GM23338 (cell line): ENCODE results near the gene GRIA1. TPM values are rescaled to one million over a fixed set of nuclear protein-coding genes. Genes with fewer than 3 reads are reported as not detected.

ENCODE experiments used
- ATAC-seq: fragments of 200-7000 bp; cut with Tn5 transposase; 3 replicates; pipeline ENCODE4 v1.9.1; 2020
- DNase-seq: peaks from one replicate; pipeline ENCODE4 v3.0.0-alpha.2; 2015; ENCODE audit warnings: low spot score
- H2AFZ ChIP-seq: fragments of 200-600 bp; sonication (generic); 2 replicates; pipeline ENCODE4 v1.8.0; 2016; ENCODE audit warnings: antibody characterized with exemption, mild to moderate bottlenecking, moderate library complexity
- H3F3A ChIP-seq: fragments of 200-600 bp; sonication (generic); replicated peaks from 2 replicates; pipeline ENCODE4 v1.8.0; 2017; ENCODE audit warnings: antibody characterized with exemption, mixed run types, low read depth
- H3K27ac ChIP-seq: fragments of 200-600 bp; sonication (generic); 2 replicates; pipeline ENCODE4 v1.6.1; 2016; ENCODE audit warnings: low read depth
- H3K27me3 ChIP-seq: fragments of 200-600 bp; sonication (generic); 2 replicates; pipeline ENCODE4 v1.8.0; 2016; ENCODE audit warnings: mild to moderate bottlenecking, mixed run types, moderate library complexity; ENCODE audit not compliant: insufficient read depth
- H3K36me3 ChIP-seq: fragments of 200-600 bp; sonication (generic); 2 replicates; pipeline ENCODE4 v1.8.0; 2016; ENCODE audit warnings: mild to moderate bottlenecking; ENCODE audit not compliant: insufficient read depth
- H3K4me1 ChIP-seq: fragments of 200-600 bp; sonication (generic); 2 replicates; pipeline ENCODE4 v1.8.0; 2016; ENCODE audit warnings: mild to moderate bottlenecking, moderate library complexity; ENCODE audit not compliant: insufficient read depth
- H3K4me2 ChIP-seq: fragments of 200-600 bp; sonication (generic); 2 replicates; pipeline ENCODE4 v1.7.1; 2017; ENCODE audit warnings: mixed run types
- H3K4me3 ChIP-seq: fragments of 200-600 bp; sonication (generic); 2 replicates; pipeline ENCODE4 v1.6.1; 2016; ENCODE audit warnings: mixed run types
- H3K79me2 ChIP-seq: fragments of 200-600 bp; sonication (generic); replicated peaks from 2 replicates; pipeline ENCODE4 v1.8.0; 2017; ENCODE audit warnings: mild to moderate bottlenecking; ENCODE audit not compliant: insufficient read depth
- H3K9me2 ChIP-seq: fragments of 200-600 bp; sonication (generic); 2 replicates; pipeline ENCODE4 v1.8.0; 2017; ENCODE audit not compliant: insufficient read depth
- H4K20me1 ChIP-seq: fragments of 200-600 bp; sonication (generic); replicated peaks from 2 replicates; pipeline ENCODE4 v1.8.0; 2017; ENCODE audit warnings: mild to moderate bottlenecking; ENCODE audit not compliant: insufficient read depth
- H3K27ac Mint-ChIP-seq: 2 replicates; pipeline ENCODE4 v1.8.0; 2020; ENCODE audit warnings: inconsistent platforms, mild to moderate bottlenecking, moderate library complexity, mixed read lengths
- H3K27me3 Mint-ChIP-seq: 3 replicates; pipeline ENCODE4 v1.8.0; 2022; ENCODE audit warnings: low read depth, mild to moderate bottlenecking, moderate library complexity, mixed read lengths, inconsistent platforms; ENCODE audit not compliant: insufficient read depth, poor library complexity
- H3K36me3 Mint-ChIP-seq: 3 replicates; pipeline ENCODE4 v1.8.0; 2021; ENCODE audit warnings: low read depth, mild to moderate bottlenecking, inconsistent platforms, moderate library complexity, mixed read lengths
- H3K4me1 Mint-ChIP-seq: 3 replicates; pipeline ENCODE4 v1.8.0; 2020; ENCODE audit warnings: mild to moderate bottlenecking, inconsistent platforms, mixed read lengths
- H3K4me3 Mint-ChIP-seq: 3 replicates; pipeline ENCODE4 v1.8.0; 2021; ENCODE audit warnings: moderate library complexity, mild to moderate bottlenecking, inconsistent platforms, mixed read lengths
- H3K9me3 Mint-ChIP-seq: 3 replicates; pipeline ENCODE4 v1.8.0; 2020; ENCODE audit warnings: moderate library complexity, mild to moderate bottlenecking, inconsistent platforms, mixed read lengths
- CREB1 ChIP-seq: fragments of 250-450 bp; sonication (Bioruptor Pico); IDR thresholded peaks from 2 replicates; pipeline ENCODE4 v1.5.0; 2020; ENCODE audit warnings: low read depth, mild to moderate bottlenecking, moderate library complexity
- ETS1 ChIP-seq: IDR thresholded peaks from 2 replicates; pipeline ENCODE4 v1.6.1; 2016; ENCODE audit warnings: antibody characterized with exemption
- EZH2 ChIP-seq: fragments of 200-600 bp; sonication (generic); IDR thresholded peaks from one replicate; pipeline ENCODE4 v1.8.0; 2017; ENCODE audit warnings: antibody characterized with exemption, mild to moderate bottlenecking, low read depth; ENCODE audit not compliant: unreplicated experiment
- EZH2phosphoT487 ChIP-seq: fragments of 200-600 bp; sonication (generic); IDR thresholded peaks from one replicate; pipeline ENCODE4 v1.8.1; 2018; ENCODE audit warnings: antibody characterized with exemption; ENCODE audit not compliant: unreplicated experiment
- JUNB ChIP-seq: IDR thresholded peaks from one replicate; pipeline ENCODE4 v1.6.1; 2016; ENCODE audit warnings: antibody characterized with exemption; ENCODE audit not compliant: unreplicated experiment
- NANOG ChIP-seq: IDR thresholded peaks from 2 replicates; pipeline ENCODE4 v1.6.1; 2016; ENCODE audit warnings: antibody characterized with exemption, borderline replicate concordance
- POLR2AphosphoS5 ChIP-seq: IDR thresholded peaks from 2 replicates; pipeline ENCODE4 v1.6.1; 2016; ENCODE audit warnings: antibody characterized with exemption, low read depth
- REST ChIP-seq: IDR thresholded peaks from one replicate; pipeline ENCODE4 v1.6.1; 2018; ENCODE audit warnings: antibody characterized with exemption; ENCODE audit not compliant: unreplicated experiment
- STAT1 ChIP-seq: IDR thresholded peaks from one replicate; pipeline ENCODE4 v1.6.1; 2016; ENCODE audit warnings: antibody characterized with exemption; ENCODE audit not compliant: unreplicated experiment
- ZNF114 ChIP-seq: fragments of 250-450 bp; sonication (Bioruptor Pico); IDR thresholded peaks from 2 replicates; pipeline ENCODE4 v1.5.0; 2020; ENCODE audit warnings: mild to moderate bottlenecking, moderate library complexity
- polyA plus RNA-seq: library from polyadenylated mRNA; unstranded; fragments of >200 nt; fragmentation: Nextera tagmentation; extraction: Ambion mirVana; gene quantifications from 2 replicates; pipeline ENCODE4 v1.2.1, GENCODE V29; 2016
- total RNA-seq: library from RNA; depleted of rRNA; stranded (reverse); fragments of >200 nt; shearing (Covaris generic); gene quantifications from 2 replicates; pipeline ENCODE4 v1.2.3, GENCODE V29; 2014
- TF ChIP-seq, protein P1 (sequence below), 2 experiments: fragments of 200-600 bp in 1 of 2; sonication (generic) in 1 of 2; conservative IDR thresholded peaks; 2 replicates each; pipeline versions ENCODE4 v1.5.1 to v1.6.1; 2016 to 2017; ENCODE audit warnings: antibody characterized with exemption in 2 of 2, low read depth in 2 of 2, mild to moderate bottlenecking in 2 of 2, moderate library complexity in 1 of 2

Gene GRIA1
- total and polyA plus RNA-seq, 2 experiments from 2014 or later = 1.0 to 1.7 TPM

- TF ChIP-seq ETS1 (no peak), EZH2phosphoT487 (no peak), REST (no peak), NANOG (no peak), JUNB (no peak), CREB1 (CRISPR knock-in tag) (no peak), STAT1 (no peak), ZNF114 (CRISPR knock-in tag) (no peak)
- TF ChIP-seq, protein P1, sequence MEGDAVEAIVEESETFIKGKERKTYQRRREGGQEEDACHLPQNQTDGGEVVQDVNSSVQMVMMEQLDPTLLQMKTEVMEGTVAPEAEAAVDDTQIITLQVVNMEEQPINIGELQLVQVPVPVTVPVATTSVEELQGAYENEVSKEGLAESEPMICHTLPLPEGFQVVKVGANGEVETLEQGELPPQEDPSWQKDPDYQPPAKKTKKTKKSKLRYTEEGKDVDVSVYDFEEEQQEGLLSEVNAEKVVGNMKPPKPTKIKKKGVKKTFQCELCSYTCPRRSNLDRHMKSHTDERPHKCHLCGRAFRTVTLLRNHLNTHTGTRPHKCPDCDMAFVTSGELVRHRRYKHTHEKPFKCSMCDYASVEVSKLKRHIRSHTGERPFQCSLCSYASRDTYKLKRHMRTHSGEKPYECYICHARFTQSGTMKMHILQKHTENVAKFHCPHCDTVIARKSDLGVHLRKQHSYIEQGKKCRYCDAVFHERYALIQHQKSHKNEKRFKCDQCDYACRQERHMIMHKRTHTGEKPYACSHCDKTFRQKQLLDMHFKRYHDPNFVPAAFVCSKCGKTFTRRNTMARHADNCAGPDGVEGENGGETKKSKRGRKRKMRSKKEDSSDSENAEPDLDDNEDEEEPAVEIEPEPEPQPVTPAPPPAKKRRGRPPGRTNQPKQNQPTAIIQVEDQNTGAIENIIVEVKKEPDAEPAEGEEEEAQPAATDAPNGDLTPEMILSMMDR (conservative IDR thresholded peaks at IDR 0.05; ENCODE audit: low read depth in 2 of 2) = no peak
Measured at GRCh38 chr5:153486771-153487170, 3.7 kb upstream of the GRIA1 start (continued).

- H3K36me3 Mint-ChIP-seq = no peaks in the 10 kb centered on the region
- Histone ChIP-seq H3F3A (no peaks in the 10 kb centered on the region), H3K79me2 (no peaks in the 10 kb centered on the region; the same call in 1 of the 2 replicates), H3K4me1 (peaks cover 26% of the 10 kb centered on the region), H3K4me3 (peak overlapping the region; percentile 69; the same call in 1 of the 2 replicates), H3K4me2 (peak overlapping the region; percentile 92; the same call in 1 of the 2 replicates), H2AFZ (peak overlapping the region; percentile 100), H3K36me3 (no peaks in the 10 kb centered on the region), H3K9me2 (peaks cover 3% of the 10 kb centered on the region; the same call in 1 of the 2 replicates), H3K27me3 (peaks cover 13% of the 10 kb centered on the region; the same call in 1 of the 2 replicates), H3K27ac (no peak overlapping the region), H4K20me1 (no peaks in the 10 kb centered on the region)
- peaks cover 9% of the 10 kb centered on the region for H3K27me3 Mint-ChIP-seq
- DNase-seq (no peak), ATAC-seq (no peak)
- no peaks in the 10 kb centered on the region for H3K9me3 Mint-ChIP-seq
- H3K4me1 Mint-ChIP-seq = peaks cover 27% of the 10 kb centered on the region
- H3K4me3 Mint-ChIP-seq = peak overlapping the region; percentile 81; the same call in 1 of the 3 replicates
- H3K27ac Mint-ChIP-seq = no peak overlapping the region
- TF ChIP-seq ETS1 = no peak
- TF ChIP-seq EZH2 = no peak
- no peak for TF ChIP-seq ZNF114 (CRISPR knock-in tag)
- TF ChIP-seq NANOG = no peak
- no peak for TF ChIP-seq REST
- TF ChIP-seq STAT1 = no peak
- no peak for TF ChIP-seq EZH2phosphoT487
- TF ChIP-seq CREB1 (CRISPR knock-in tag) = no peak
- no peak for TF ChIP-seq JUNB
- TF ChIP-seq, protein P1 (conservative IDR thresholded peaks at IDR 0.05; ENCODE audit: low read depth in 2 of 2) = no peak
- TF ChIP-seq POLR2AphosphoS5 = no peak
Measured at GRCh38 chr5:153489611-153490010, 859 bp upstream of the GRIA1 start.
